Mesenchymal stem cell (in vitro differentiated cells and primary cell): ENCODE data around the gene CP.

Experiments used
- DNase-seq: peaks from one replicate; pipeline ENCODE4 v3.0.0-alpha.2; 2013
- H2AFZ ChIP-seq: one replicate; pipeline ENCODE4 v1.6.1; 2013; ENCODE audit warnings: low read depth, mild to moderate bottlenecking, control low read depth, inconsistent platforms, low read length, moderate library complexity
- H2AK5ac ChIP-seq: 2 replicates; pipeline ENCODE4 v1.6.1; 2013; ENCODE audit warnings: low read length, moderate library complexity, mild to moderate bottlenecking, inconsistent platforms; ENCODE audit not compliant: severe bottlenecking
- H2BK120ac ChIP-seq: one replicate; pipeline ENCODE4 v1.6.1; 2013; ENCODE audit warnings: low read depth, mild to moderate bottlenecking, inconsistent platforms, low read length, moderate library complexity
- H2BK12ac ChIP-seq, 2 experiments: one replicate each; pipeline ENCODE4 v1.6.1; 2013; ENCODE audit warnings: inconsistent platforms in 2 of 2, low read length in 2 of 2, mild to moderate bottlenecking in 2 of 2, moderate library complexity in 2 of 2, control low read depth in 1 of 2
- H2BK15ac ChIP-seq: one replicate; pipeline ENCODE4 v1.6.1; 2013; ENCODE audit warnings: mild to moderate bottlenecking, low read depth, inconsistent platforms; ENCODE audit not compliant: poor library complexity, severe bottlenecking
- H2BK5ac ChIP-seq: 2 replicates; pipeline ENCODE4 v1.6.1; 2013; ENCODE audit warnings: low read depth, mild to moderate bottlenecking, low read length, control low read depth, inconsistent platforms; ENCODE audit not compliant: poor library complexity, severe bottlenecking
- H3K14ac ChIP-seq, 2 experiments: one replicate each; pipeline ENCODE4 v1.6.1; 2013; ENCODE audit warnings: inconsistent platforms in 2 of 2, low read length in 2 of 2, control low read depth in 1 of 2, mild to moderate bottlenecking in 1 of 2, moderate library complexity in 1 of 2
- H3K18ac ChIP-seq, 2 experiments: one replicate each; pipeline ENCODE4 v1.6.1; 2013; ENCODE audit warnings: inconsistent platforms in 2 of 2, low read length in 2 of 2, control low read depth in 1 of 2, low read depth in 1 of 2, mild to moderate bottlenecking in 1 of 2
- H3K23ac ChIP-seq, 2 experiments: one replicate each; pipeline ENCODE4 v1.6.1; 2013; ENCODE audit warnings: inconsistent platforms in 2 of 2, low read length in 2 of 2, mild to moderate bottlenecking in 2 of 2, moderate library complexity in 2 of 2, control low read depth in 1 of 2
- H3K27ac ChIP-seq: 2 replicates; pipeline ENCODE4 v1.5.1; 2013; ENCODE audit warnings: mild to moderate bottlenecking, moderate library complexity, low read length, control low read depth, inconsistent platforms; ENCODE audit not compliant: poor library complexity, severe bottlenecking
- H3K27me3 ChIP-seq, 2 experiments: 2 replicates each; pipeline versions ENCODE4 v1.6.1 to v1.7.0; 2013; ENCODE audit warnings: low read length in 2 of 2, mild to moderate bottlenecking in 2 of 2, moderate library complexity in 2 of 2, control low read depth in 1 of 2, inconsistent platforms in 1 of 2; ENCODE audit not compliant: control insufficient read depth in 1 of 2, insufficient read depth in 1 of 2
- H3K36me3 ChIP-seq, 2 experiments: 2 replicates each; pipeline versions ENCODE4 v1.6.1 to v1.7.0; 2013; ENCODE audit warnings: low read length in 2 of 2, control low read depth in 1 of 2, inconsistent platforms in 1 of 2, low read depth in 1 of 2, mild to moderate bottlenecking in 1 of 2; ENCODE audit not compliant: insufficient read depth in 2 of 2, control insufficient read depth in 1 of 2
- H3K4ac ChIP-seq, 2 experiments: one replicate each; pipeline ENCODE4 v1.6.1; 2013; ENCODE audit warnings: inconsistent platforms in 2 of 2, low read length in 2 of 2, mild to moderate bottlenecking in 2 of 2, moderate library complexity in 2 of 2, control low read depth in 1 of 2, low read depth in 1 of 2
- H3K4me1 ChIP-seq: 2 replicates; pipeline ENCODE4 v1.6.1; 2013; ENCODE audit warnings: low read depth, low read length, control low read depth; ENCODE audit not compliant: control insufficient read depth, insufficient read depth
- H3K4me2 ChIP-seq: 2 replicates; pipeline ENCODE4 v1.6.1; 2013; ENCODE audit warnings: low read length, mild to moderate bottlenecking, inconsistent platforms; ENCODE audit not compliant: poor library complexity, severe bottlenecking
- H3K4me3 ChIP-seq, 2 experiments: 2 replicates each; pipeline versions ENCODE4 v1.5.1 to v1.7.0; 2013; ENCODE audit warnings: low read length in 2 of 2, mild to moderate bottlenecking in 2 of 2, control low read depth in 1 of 2, low read depth in 1 of 2; ENCODE audit not compliant: insufficient read depth in 1 of 2
- H3K79me1 ChIP-seq: replicated peaks from 2 replicates; pipeline ENCODE4 v1.6.1; 2013; ENCODE audit warnings: mild to moderate bottlenecking, control low read depth, low read length, inconsistent platforms; ENCODE audit not compliant: poor library complexity, severe bottlenecking
- H3K9ac ChIP-seq: 2 replicates; pipeline ENCODE4 v1.7.0; 2013; ENCODE audit warnings: mild to moderate bottlenecking, low read length, moderate library complexity
- H3K9me3 ChIP-seq: 2 replicates; pipeline ENCODE4 v1.7.0; 2013; ENCODE audit warnings: mild to moderate bottlenecking, low read length; ENCODE audit not compliant: control insufficient read depth
- H4K8ac ChIP-seq: one replicate; pipeline ENCODE4 v1.6.1; 2013; ENCODE audit warnings: inconsistent platforms, mild to moderate bottlenecking, low read length, moderate library complexity
- H4K91ac ChIP-seq: one replicate; pipeline ENCODE4 v1.6.1; 2013; ENCODE audit warnings: mild to moderate bottlenecking, low read length, inconsistent platforms
- WGBS: methylation state at CpG from one replicate; pipeline ENCODE4 v1.1.7; 2013; ENCODE audit warnings: mixed read lengths; 5-methylcytosine and 5-hydroxymethylcytosine counted together

Gene CP

GRCh38 chr3:149266736-149267135, 45.1 kb upstream of the CP start:
- no peaks in the 10 kb centered on the region for H3K9me3 ChIP-seq
- no peak overlapping the region for H4K91ac ChIP-seq
- H3K27ac ChIP-seq = no peak overlapping the region
- no peak overlapping the region for H2BK15ac ChIP-seq
- H4K8ac ChIP-seq = no peak overlapping the region
- no peaks in the 10 kb centered on the region for H3K36me3 ChIP-seq
- H3K4ac ChIP-seq = no peak overlapping the region
- H3K18ac ChIP-seq = no peak overlapping the region
- H2BK120ac ChIP-seq = no peak overlapping the region
- no peak overlapping the region for H3K4me3 ChIP-seq
- H3K14ac ChIP-seq = no peak overlapping the region
- H3K27me3 ChIP-seq = no peaks in the 10 kb centered on the region
- no peak overlapping the region for H2AK5ac ChIP-seq
- no peak for DNase-seq
- H2BK5ac ChIP-seq = no peak overlapping the region
- no peaks in the 10 kb centered on the region for H3K79me1 ChIP-seq
- no peak overlapping the region for H2AFZ ChIP-seq
- no peak overlapping the region for H3K9ac ChIP-seq
- no peak overlapping the region for H2BK12ac ChIP-seq
- H3K23ac ChIP-seq = no peak overlapping the region
- H3K4me1 ChIP-seq = no peaks in the 10 kb centered on the region
- no peak overlapping the region for H3K4me2 ChIP-seq

- H3K27ac ChIP-seq = no peak overlapping the region
- H3K27me3 ChIP-seq = no peaks in the 10 kb centered on the region
- H3K14ac ChIP-seq = no peak overlapping the region
- H3K4me3 ChIP-seq = no peak overlapping the region
- no peak overlapping the region for H4K91ac ChIP-seq
- no peaks in the 10 kb centered on the region for H3K79me1 ChIP-seq
- H2BK5ac ChIP-seq = no peak overlapping the region
- H4K8ac ChIP-seq = no peak overlapping the region
- no peak overlapping the region for H2BK120ac ChIP-seq
- H2AFZ ChIP-seq = no peak overlapping the region
- DNase-seq = no peak
- H2BK12ac ChIP-seq = no peak overlapping the region
- H2AK5ac ChIP-seq = no peak overlapping the region
- H2BK15ac ChIP-seq = no peak overlapping the region
- 67% methylated on average over 1 of the region's 1 CpG for WGBS
- H3K18ac ChIP-seq = no peak overlapping the region
- H3K9me3 ChIP-seq = no peaks in the 10 kb centered on the region
- no peak overlapping the region for H3K23ac ChIP-seq
- no peak overlapping the region for H3K9ac ChIP-seq
- no peak overlapping the region for H3K4ac ChIP-seq
- no peaks in the 10 kb centered on the region for H3K4me1 ChIP-seq
- no peaks in the 10 kb centered on the region for H3K36me3 ChIP-seq
- H3K4me2 ChIP-seq = no peak overlapping the region
These were observed 42.2 kb upstream of the CP start for GRCh38 chr3:149263856-149264255.

- WGBS = 97% methylated on average over 4 of the region's 4 CpGs
- Histone ChIP-seq H2AFZ (no peak overlapping the region), H3K23ac (peak overlapping the region in 1 of 2 experiments; percentile 26), H3K27ac (no peak overlapping the region), H3K14ac (peak overlapping the region in 1 of 2 experiments; percentile 88), H2AK5ac (no peak overlapping the region), H3K4me3 (no peak overlapping the region), H3K9ac (no peak overlapping the region), H3K4me2 (no peak overlapping the region), H3K79me1 (no peaks in the 10 kb centered on the region), H2BK5ac (no peak overlapping the region), H4K91ac (peak overlapping the region; percentile 97), H3K4ac (peak overlapping the region; percentile 54 to 67), H3K36me3 (no peaks in the 10 kb centered on the region), H3K4me1 (no peaks in the 10 kb centered on the region), H2BK120ac (peak overlapping the region; percentile 88), H3K9me3 (no peaks in the 10 kb centered on the region), H2BK12ac (peak overlapping the region; percentile 98 to 99), H2BK15ac (peak overlapping the region; percentile 99), H3K18ac (peak overlapping the region; percentile 82 to 92), H3K27me3 (no peaks in the 10 kb centered on the region), H4K8ac (peak overlapping the region; percentile 89)
- no peak for DNase-seq
These were observed 37.1 kb upstream of the CP start for GRCh38 chr3:149258714-149259113.

GRCh38 chr3:149258298-149258697, 36.7 kb upstream of the CP start:
- Histone ChIP-seq H3K79me1 (no peaks in the 10 kb centered on the region), H2BK15ac (peak overlapping the region; percentile 99), H3K23ac (peak overlapping the region in 1 of 2 experiments; percentile 26), H3K14ac (no peak overlapping the region), H4K91ac (peak overlapping the region; percentile 97), H3K36me3 (no peaks in the 10 kb centered on the region), H2BK12ac (peak overlapping the region; percentile 98 to 99), H3K27me3 (no peaks in the 10 kb centered on the region), H2BK5ac (no peak overlapping the region), H3K4me3 (no peak overlapping the region), H2BK120ac (peak overlapping the region; percentile 88), H2AFZ (no peak overlapping the region), H3K9ac (no peak overlapping the region), H3K4me2 (no peak overlapping the region), H3K4me1 (no peaks in the 10 kb centered on the region), H3K4ac (peak overlapping the region; percentile 54 to 67), H4K8ac (peak overlapping the region; percentile 89), H3K27ac (no peak overlapping the region), H2AK5ac (no peak overlapping the region), H3K18ac (peak overlapping the region; percentile 82 to 92), H3K9me3 (no peaks in the 10 kb centered on the region)
- WGBS = 30% methylated on average over 2 of the region's 3 CpGs
- DNase-seq = peak; percentile 80
